ENCODE data around the gene BAIAP2. TPM values are rescaled to one million over a fixed set of nuclear protein-coding genes. Genes with fewer than 3 reads are reported as not detected.

Gene BAIAP2
- total and polyA plus RNA-seq, 2 of the 13 experiments (the other 11 are each of a cell fraction or from before 2014, with no cell fraction given), result 22.5 to 24.0 TPM

DNA sequence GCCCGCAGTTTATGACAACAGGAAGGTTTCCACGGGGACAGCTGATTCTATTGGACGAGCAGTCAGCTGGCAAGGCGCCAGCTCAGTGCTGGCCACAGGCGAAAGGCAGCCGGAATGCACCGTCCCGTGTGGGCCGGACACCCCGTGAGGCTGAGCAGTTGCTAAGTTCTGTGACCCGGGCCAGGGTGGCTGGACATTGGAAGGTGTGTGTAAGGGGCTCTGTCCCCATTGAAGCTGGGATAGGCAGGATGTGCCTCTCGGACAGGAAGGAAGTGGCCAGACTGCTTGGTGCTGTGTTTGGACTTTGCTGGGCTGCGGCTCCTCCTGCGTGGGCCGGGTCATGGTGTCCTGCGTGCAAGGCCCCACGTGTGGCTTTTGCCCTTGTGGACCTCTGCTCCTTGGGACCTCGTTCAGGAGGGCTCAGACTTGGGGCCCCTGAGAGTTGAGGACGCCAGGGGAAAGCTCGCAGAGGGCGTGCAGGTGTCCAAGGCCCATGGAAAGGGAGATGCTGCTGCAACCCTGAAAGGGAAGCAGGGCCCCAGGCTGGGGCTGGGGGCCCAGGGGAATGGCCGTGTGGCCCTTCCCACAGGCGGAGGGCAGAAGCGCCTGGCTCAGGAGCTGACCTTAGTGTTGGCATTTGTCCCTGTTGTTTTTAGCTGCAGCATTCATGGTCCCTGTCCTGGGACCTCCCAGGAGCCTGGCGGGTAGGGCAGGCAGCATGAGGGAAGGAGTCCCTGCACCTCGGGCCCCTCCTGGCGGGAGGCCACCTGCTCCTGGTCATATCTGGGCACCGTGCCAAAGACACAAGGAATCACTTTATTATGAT, 10.0 kb downstream of the BAIAP2 start (continued):
- TF ChIP-seq, protein P1, sequence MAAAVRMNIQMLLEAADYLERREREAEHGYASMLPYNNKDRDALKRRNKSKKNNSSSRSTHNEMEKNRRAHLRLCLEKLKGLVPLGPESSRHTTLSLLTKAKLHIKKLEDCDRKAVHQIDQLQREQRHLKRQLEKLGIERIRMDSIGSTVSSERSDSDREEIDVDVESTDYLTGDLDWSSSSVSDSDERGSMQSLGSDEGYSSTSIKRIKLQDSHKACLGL (CRISPR knock-in tag; IDR thresholded peaks at IDR 0.05), result no peak; the same call in 1 of the 2 replicates
- TF ChIP-seq FOXA1 (IDR thresholded peaks at IDR 0.05) (no peak), FOXA1 (CRISPR knock-in tag; IDR thresholded peaks at IDR 0.05) (no peak), ZNF549 (CRISPR knock-in tag; IDR thresholded peaks at IDR 0.05) (no peak), SYNCRIP (IDR thresholded peaks at IDR 0.05; ENCODE audit: insufficient read depth, low read depth, low read length) (no peak), TEAD3 (CRISPR knock-in tag; optimal IDR thresholded peaks at IDR 0.05; ENCODE audit: borderline replicate concordance) (peak; percentile 53), HDAC2 (CRISPR knock-in tag; IDR thresholded peaks at IDR 0.05) (peak; percentile 45; the same call in 1 of the 2 replicates), ZNF577 (CRISPR knock-in tag; IDR thresholded peaks at IDR 0.05; ENCODE audit: borderline replicate concordance, low read depth) (no peak), ZFY (CRISPR knock-in tag; IDR thresholded peaks at IDR 0.05) (peak; percentile 41; the same call in 1 of the 2 replicates), FOSL2 (CRISPR knock-in tag; IDR thresholded peaks at IDR 0.05) (no peak), TCF12 (IDR thresholded peaks at IDR 0.05) (no peak), TCF12 (CRISPR knock-in tag; IDR thresholded peaks at IDR 0.05) (no peak), ONECUT2 (CRISPR knock-in tag; IDR thresholded peaks at IDR 0.05) (no peak), ZNF20 (CRISPR knock-in tag; IDR thresholded peaks at IDR 0.05) (no peak), ZNF383 (CRISPR knock-in tag; IDR thresholded peaks at IDR 0.05; ENCODE audit: borderline replicate concordance) (no peak), ZNF572 (CRISPR knock-in tag; IDR thresholded peaks at IDR 0.05) (no peak)
- TF ChIP-seq, protein P2, sequence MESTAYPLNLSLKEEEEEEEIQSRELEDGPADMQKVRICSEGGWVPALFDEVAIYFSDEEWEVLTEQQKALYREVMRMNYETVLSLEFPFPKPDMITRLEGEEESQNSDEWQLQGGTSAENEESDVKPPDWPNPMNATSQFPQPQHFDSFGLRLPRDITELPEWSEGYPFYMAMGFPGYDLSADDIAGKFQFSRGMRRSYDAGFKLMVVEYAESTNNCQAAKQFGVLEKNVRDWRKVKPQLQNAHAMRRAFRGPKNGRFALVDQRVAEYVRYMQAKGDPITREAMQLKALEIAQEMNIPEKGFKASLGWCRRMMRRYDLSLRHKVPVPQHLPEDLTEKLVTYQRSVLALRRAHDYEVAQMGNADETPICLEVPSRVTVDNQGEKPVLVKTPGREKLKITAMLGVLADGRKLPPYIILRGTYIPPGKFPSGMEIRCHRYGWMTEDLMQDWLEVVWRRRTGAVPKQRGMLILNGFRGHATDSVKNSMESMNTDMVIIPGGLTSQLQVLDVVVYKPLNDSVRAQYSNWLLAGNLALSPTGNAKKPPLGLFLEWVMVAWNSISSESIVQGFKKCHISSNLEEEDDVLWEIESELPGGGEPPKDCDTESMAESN (CRISPR knock-in tag; conservative IDR thresholded peaks at IDR 0.05), result peak; percentile 28; the same call in 1 of the 2 replicates
- TF ChIP-seq, protein P3, sequence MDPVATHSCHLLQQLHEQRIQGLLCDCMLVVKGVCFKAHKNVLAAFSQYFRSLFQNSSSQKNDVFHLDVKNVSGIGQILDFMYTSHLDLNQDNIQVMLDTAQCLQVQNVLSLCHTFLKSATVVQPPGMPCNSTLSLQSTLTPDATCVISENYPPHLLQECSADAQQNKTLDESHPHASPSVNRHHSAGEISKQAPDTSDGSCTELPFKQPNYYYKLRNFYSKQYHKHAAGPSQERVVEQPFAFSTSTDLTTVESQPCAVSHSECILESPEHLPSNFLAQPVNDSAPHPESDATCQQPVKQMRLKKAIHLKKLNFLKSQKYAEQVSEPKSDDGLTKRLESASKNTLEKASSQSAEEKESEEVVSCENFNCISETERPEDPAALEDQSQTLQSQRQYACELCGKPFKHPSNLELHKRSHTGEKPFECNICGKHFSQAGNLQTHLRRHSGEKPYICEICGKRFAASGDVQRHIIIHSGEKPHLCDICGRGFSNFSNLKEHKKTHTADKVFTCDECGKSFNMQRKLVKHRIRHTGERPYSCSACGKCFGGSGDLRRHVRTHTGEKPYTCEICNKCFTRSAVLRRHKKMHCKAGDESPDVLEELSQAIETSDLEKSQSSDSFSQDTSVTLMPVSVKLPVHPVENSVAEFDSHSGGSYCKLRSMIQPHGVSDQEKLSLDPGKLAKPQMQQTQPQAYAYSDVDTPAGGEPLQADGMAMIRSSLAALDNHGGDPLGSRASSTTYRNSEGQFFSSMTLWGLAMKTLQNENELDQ (CRISPR knock-in tag; IDR thresholded peaks at IDR 0.05; ENCODE audit: borderline replicate concordance), result no peak
- TF ChIP-seq, protein P4, sequence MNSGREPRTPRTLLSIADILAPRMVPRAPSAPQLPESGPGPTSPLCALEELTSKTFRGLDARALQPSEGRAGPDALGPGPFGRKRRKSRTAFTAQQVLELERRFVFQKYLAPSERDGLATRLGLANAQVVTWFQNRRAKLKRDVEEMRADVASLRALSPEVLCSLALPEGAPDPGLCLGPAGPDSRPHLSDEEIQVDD (CRISPR knock-in tag; IDR thresholded peaks at IDR 0.05; ENCODE audit: borderline replicate concordance), result no peak
- TF ChIP-seq, protein P5, sequence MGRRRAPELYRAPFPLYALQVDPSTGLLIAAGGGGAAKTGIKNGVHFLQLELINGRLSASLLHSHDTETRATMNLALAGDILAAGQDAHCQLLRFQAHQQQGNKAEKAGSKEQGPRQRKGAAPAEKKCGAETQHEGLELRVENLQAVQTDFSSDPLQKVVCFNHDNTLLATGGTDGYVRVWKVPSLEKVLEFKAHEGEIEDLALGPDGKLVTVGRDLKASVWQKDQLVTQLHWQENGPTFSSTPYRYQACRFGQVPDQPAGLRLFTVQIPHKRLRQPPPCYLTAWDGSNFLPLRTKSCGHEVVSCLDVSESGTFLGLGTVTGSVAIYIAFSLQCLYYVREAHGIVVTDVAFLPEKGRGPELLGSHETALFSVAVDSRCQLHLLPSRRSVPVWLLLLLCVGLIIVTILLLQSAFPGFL (CRISPR knock-in tag; IDR thresholded peaks at IDR 0.05), result no peak
- TF ChIP-seq, protein P6, sequence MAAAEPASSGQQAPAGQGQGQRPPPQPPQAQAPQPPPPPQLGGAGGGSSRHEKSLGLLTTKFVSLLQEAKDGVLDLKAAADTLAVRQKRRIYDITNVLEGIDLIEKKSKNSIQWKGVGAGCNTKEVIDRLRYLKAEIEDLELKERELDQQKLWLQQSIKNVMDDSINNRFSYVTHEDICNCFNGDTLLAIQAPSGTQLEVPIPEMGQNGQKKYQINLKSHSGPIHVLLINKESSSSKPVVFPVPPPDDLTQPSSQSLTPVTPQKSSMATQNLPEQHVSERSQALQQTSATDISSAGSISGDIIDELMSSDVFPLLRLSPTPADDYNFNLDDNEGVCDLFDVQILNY (CRISPR knock-in tag; conservative IDR thresholded peaks at IDR 0.05), result no peak
- TF ChIP-seq, protein P7, sequence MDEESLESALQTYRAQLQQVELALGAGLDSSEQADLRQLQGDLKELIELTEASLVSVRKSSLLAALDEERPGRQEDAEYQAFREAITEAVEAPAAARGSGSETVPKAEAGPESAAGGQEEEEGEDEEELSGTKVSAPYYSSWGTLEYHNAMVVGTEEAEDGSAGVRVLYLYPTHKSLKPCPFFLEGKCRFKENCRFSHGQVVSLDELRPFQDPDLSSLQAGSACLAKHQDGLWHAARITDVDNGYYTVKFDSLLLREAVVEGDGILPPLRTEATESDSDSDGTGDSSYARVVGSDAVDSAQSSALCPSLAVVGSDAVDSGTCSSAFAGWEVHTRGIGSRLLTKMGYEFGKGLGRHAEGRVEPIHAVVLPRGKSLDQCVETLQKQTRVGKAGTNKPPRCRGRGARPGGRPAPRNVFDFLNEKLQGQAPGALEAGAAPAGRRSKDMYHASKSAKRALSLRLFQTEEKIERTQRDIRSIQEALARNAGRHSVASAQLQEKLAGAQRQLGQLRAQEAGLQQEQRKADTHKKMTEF (CRISPR knock-in tag; IDR thresholded peaks at IDR 0.05), result no peak; the same call in 1 of the 2 replicates
